Measurements from ENCODE around the gene IZUMO4. TPM values are rescaled to one million over a fixed set of nuclear protein-coding genes. Genes with fewer than 3 reads are reported as not detected.

Gene IZUMO4
- total and polyA plus RNA-seq, 9 donors, result 1.8 to 31.7 (median 10.7) TPM

- Histone ChIP-seq H3K36me3 (no peaks in the 10 kb centered on the region), H3K27me3 (no peaks in the 10 kb centered on the region), H3K27ac (no peak overlapping the region), H3K4me3 (no peak overlapping the region), H3K4me1 (ENCODE audit: insufficient read depth) (no peaks in the 10 kb centered on the region), H3K9me3 (no peaks in the 10 kb centered on the region)
- no peak for TF ChIP-seq POLR2A (IDR thresholded peaks at IDR 0.05)
- no peak for TF ChIP-seq CTCF (IDR thresholded peaks at IDR 0.05)
- no peak for TF ChIP-seq EP300 (IDR thresholded peaks at IDR 0.05)
- 82 to 86% (median 84%) methylated on average over 30 to 31 of the region's 31 CpGs for WGBS, 3 donors
- intact Hi-C loops (cut with DNase I), result no loop called here
- no peak for DNase-seq
Measured at GRCh38 chr19:2109046-2109864, 12.5 kb downstream of the IZUMO4 start.

GRCh38 chr19:2110822-2111221 lies 14.1 kb downstream of the IZUMO4 start:
- H3K9me3 ChIP-seq, result no peaks in the 10 kb centered on the region
- no peaks in the 10 kb centered on the region for H3K36me3 ChIP-seq
- intact Hi-C loops (cut with DNase I), result no loop called here
- H3K27me3 ChIP-seq, result no peaks in the 10 kb centered on the region
- TF ChIP-seq POLR2A (IDR thresholded peaks at IDR 0.05) (no peak), EP300 (IDR thresholded peaks at IDR 0.05) (no peak), CTCF (IDR thresholded peaks at IDR 0.05) (no peak)
- whole genome bisulfite sequencing, 3 donors, result 86 to 88% (median 88%) methylated on average over 11 to 13 of the region's 13 CpGs
- DNase-seq, result no peak
- no peak overlapping the region for H3K4me3 ChIP-seq
- no peaks in the 10 kb centered on the region for H3K4me1 ChIP-seq (ENCODE audit: insufficient read depth)
- no peak overlapping the region for H3K27ac ChIP-seq

- TF ChIP-seq EP300 (IDR thresholded peaks at IDR 0.05), result no peak
- TF ChIP-seq POLR2A (IDR thresholded peaks at IDR 0.05), result no peak
- no peak for TF ChIP-seq CTCF (IDR thresholded peaks at IDR 0.05)
- H3K9me3 ChIP-seq, result no peaks in the 10 kb centered on the region
- no peaks in the 10 kb centered on the region for H3K27me3 ChIP-seq
- 87 to 93% (median 90%) methylated on average over 19 to 22 of the region's 22 CpGs for WGBS, 3 donors
- no peaks in the 10 kb centered on the region for H3K36me3 ChIP-seq
- H3K4me3 ChIP-seq, result no peak overlapping the region
- no peak overlapping the region for H3K27ac ChIP-seq
- intact Hi-C loops (cut with DNase I), result no loop called here
- no peaks in the 10 kb centered on the region for H3K4me1 ChIP-seq (ENCODE audit: insufficient read depth)
- no peak for DNase-seq
Measured at GRCh38 chr19:2111425-2111824, 14.7 kb downstream of the IZUMO4 start.

- Histone ChIP-seq H3K36me3 (no peaks in the 10 kb centered on the region), H3K27me3 (no peaks in the 10 kb centered on the region), H3K4me3 (no peak overlapping the region), H3K4me1 (ENCODE audit: insufficient read depth) (no peaks in the 10 kb centered on the region), H3K27ac (no peak overlapping the region), H3K9me3 (no peaks in the 10 kb centered on the region)
- TF ChIP-seq CTCF (IDR thresholded peaks at IDR 0.05), result no peak
- TF ChIP-seq POLR2A (IDR thresholded peaks at IDR 0.05), result no peak
- TF ChIP-seq EP300 (IDR thresholded peaks at IDR 0.05), result no peak
- intact Hi-C loops (cut with DNase I), result no loop called here
- 88 to 92% (median 90%) methylated on average over 18 to 20 of the region's 20 CpGs for WGBS, 3 donors
- DNase-seq, result no peak
Measured at GRCh38 chr19:2111886-2112285, 15.2 kb downstream of the IZUMO4 start.
